CD4-positive, alpha-beta T cell treated with Interleukin-21 for 1 hour (primary cell): ENCODE data around the gene FXYD7.
"Not testable (repeated sequence)": the region's sequence is repeated elsewhere in the genome, so short reads cannot be mapped to it uniquely, and the experiment has no call there.

Experiments
- DNase-seq: peaks from one replicate; pipeline ENCODE4 v3.0.0-alpha.2; 2020

Gene FXYD7

DNA sequence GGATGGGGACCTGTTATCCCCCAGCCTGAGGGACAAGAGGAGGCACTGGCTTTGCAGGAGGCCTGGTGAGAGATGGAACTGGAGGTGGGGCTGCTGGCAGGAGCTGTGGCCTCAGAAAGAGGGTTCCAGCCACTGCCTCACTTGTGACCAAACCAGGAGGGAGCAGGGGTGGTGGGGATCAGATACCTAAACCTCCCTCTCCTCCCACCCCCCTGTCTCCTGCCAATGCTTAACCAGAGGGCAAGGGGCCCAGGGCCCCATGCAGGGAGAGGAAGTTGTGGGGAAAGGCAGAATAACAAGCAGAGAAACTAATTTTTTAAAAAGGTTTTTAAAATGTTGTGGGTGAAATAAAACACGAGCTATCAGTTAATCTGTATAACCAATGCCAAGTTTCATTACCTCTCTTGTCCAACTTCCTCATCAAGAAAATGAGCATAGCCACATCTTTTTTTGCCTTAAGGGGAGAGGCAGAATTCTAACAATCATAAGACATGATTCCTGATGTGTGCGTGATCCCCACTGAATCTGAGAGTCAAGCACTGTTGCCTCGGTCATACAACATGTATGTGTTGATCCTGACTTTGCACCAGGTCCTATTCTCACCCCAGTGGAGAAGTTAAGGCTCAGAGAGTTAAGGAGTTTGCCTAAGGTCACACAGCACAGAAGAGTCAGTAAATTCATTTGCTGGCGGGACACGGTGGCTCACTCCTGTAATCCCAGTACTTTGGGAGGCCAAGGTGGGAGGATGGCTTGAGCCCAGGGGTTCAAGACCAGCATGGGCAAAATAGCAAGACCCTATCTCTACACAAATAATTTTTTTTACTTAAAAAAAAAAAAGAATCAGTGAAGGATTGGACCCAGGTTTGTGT lies 24.4 kb downstream of the FXYD7 start:
- DNase-seq = peak; percentile 17

GRCh38 chr19:35168196-35168595 lies 25.1 kb downstream of the FXYD7 start:
- no peak for DNase-seq

DNA sequence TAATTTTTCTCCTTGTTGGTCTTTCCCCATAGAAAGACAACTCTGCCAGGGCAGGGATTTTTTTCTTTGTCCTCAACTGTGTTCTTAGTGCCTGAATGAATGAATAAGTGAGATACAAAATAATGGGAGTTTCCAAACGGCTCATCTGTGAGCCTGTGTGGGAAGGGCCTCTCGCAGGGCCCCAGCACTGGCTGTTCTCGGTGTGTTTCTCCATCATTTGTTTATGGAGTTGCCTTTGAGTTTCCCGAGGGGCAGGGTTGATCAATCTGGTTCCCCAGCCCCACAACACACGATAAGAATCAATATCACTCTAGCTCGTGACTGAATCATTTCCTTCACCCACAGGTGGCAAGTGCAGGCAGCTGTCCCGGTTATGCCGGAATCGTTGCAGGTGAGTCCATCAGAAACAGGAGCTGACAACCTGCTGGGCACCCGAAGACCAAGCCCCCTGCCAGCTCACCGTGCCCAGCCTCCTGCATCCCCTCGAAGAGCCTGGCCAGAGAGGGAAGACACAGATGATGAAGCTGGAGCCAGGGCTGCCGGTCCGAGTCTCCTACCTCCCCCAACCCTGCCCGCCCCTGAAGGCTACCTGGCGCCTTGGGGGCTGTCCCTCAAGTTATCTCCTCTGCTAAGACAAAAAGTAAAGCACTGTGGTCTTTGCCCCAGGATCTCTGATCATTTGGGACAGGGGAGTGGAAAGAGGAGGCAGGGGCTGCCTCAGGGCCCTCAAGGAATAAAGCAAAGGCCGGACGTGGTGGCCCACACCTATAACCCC lies 26.4 kb downstream of the FXYD7 start:
- DNase-seq = no peak

DNA sequence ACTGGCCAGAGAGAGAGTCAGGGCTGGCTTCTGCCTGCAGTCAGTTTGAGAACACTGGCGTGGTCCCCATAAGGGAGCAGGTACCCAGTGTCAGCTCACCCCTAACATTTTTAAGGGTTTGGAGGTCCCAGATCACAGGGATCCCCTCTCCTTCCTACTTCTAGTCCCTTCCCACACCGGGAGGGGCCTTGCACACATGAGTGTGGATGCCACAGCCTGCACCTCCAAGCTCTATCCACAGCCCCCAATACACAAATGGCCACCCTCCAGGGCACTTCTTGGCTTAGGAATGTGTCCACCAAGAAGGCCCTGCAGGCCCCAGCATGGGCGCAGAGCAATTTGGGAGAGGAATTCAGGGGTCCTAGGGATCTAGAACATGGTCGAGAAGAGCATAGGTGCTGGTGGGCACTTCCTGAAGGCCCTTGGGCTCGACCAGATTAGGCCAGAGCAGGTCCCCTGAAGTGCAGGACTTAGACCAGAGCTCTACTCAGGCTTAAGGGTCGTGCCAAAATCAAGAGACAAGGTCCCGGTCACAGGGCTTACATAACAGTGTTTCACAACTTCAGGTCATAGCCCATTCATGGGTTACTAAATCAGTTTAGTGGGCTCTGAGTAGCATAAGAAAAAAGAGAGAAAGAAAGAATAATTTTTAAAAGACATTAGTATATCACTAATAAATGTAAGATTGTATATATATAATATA lies 27.5 kb downstream of the FXYD7 start:
- no peak for DNase-seq

- no peak for DNase-seq
Observed at GRCh38 chr19:35171730-35172129, 28.7 kb downstream of the FXYD7 start.

- no peak for DNase-seq
Observed at GRCh38 chr19:35174226-35174625, 31.2 kb downstream of the FXYD7 start.

GRCh38 chr19:35176181-35176570 lies 33.1 kb downstream of the FXYD7 start:
- DNase-seq = no peak

GRCh38 chr19:35177377-35178274 lies 34.6 kb downstream of the FXYD7 start:
- DNase-seq = no peak

DNA sequence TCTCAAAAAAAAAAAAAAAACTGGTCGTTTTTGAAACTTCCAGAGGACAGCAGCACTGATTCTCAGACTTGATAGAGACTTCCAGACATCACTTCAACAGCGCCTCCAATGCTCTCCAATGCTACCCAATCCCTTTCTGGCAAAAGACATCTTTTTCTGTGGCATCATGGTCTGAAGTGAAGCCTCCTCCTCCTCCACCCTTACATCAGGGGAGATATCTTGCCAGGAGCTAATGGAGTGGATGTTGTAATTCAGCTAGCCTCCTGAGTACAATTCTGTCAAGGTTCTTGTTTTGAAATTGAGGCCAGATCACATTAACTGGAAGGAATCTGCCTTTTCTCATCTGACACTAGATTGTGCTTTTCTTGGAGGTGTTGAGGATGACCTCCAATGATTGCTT lies 35.6 kb downstream of the FXYD7 start:
- DNase-seq = no peak

DNA sequence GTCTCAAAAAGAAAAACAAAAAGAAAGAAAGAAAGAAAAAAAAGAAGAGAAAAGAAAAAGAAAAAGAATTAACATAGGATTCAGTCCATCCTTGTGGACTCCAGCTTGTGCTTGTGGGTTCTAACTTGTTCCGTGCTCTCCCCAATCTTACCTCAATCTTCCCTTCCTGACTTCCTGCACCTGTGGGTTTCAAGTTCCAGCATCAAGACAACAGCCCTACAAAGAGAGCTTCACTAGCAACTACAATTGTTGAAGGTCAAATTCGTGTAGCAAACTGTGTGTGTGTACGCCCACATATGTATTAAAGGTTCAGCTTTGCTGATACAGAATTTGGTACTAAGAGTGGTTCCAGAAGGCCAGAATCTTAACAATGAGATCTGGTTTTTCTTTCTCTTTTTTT lies 36.8 kb downstream of the FXYD7 start:
- DNase-seq = no peak

DNA sequence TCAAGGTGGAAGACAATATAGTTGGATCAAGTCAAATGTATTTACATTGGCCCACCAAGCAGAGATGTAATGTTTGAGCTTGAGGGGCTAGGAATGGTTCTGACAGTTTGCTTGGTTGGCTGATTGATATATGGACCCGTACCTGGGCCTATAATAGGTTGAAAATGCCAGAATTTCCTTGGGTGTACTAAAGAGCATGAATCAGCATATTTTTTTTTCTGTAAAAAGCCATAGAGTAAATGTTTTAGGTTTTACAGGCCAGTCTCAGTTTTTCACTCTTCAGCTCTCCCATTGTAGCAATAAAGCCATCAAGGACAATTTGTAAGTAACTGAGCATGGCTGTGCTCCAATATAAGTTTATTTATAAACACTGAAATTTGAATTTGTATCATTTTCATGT lies 38.3 kb downstream of the FXYD7 start:
- no peak for DNase-seq

- no peak for DNase-seq
Observed at GRCh38 chr19:35184267-35184666, 41.2 kb downstream of the FXYD7 start.

GRCh38 chr19:35184884-35185283 lies 41.8 kb downstream of the FXYD7 start:
- no peak for DNase-seq

GRCh38 chr19:35194012-35194984 lies 51.2 kb downstream of the FXYD7 start:
- DNase-seq = no peak

DNA sequence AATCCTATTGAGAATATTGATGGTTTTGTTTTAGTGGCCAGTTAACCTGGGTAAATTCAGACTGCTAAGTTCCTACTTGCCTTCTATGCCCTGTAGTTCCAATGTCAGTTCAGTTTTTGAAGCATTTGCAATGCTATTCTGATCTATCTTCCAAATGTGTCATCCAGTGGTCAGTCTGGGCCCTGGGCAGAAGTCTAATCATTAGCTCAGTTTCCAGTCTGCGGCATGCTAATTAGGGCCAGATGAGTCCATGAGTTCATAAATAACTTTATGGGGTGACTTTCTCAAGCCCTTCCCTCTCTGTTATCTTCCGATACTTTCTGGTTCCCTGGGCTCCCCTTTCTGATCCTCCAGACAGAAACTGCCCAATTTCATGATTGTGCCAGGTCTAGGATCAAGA lies 52.8 kb downstream of the FXYD7 start:
- DNase-seq = no peak

DNA sequence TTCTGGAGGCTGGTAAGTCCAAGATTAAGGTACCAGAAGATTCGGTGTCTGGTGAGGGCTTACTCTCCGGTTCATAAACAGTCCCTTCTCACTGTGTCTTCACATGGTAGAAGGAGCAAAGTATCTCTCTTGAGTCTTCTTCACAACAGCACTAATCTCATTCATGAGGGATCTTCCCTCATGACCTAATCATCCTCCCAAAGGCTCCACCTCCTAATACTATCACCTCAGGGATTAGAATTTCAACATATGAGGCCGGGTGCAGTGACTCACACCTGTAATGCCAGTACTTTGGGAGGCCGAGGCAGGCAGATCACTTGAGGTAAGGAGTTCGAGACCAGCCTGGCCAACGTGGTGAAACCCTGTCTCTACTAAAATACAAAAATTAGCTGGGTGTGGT lies 53.8 kb downstream of the FXYD7 start:
- not testable (repeated sequence) for DNase-seq

GRCh38 chr19:35199481-35199880 lies 56.4 kb downstream of the FXYD7 start:
- DNase-seq = no peak

GRCh38 chr19:35202722-35203688 lies 60.0 kb downstream of the FXYD7 start:
- no peak for DNase-seq
